Calu3 (cell line): ENCODE results near the gene LATS2. TPM values are rescaled to one million over a fixed set of nuclear protein-coding genes. Genes with fewer than 3 reads are reported as not detected.

Experiments used
- BruUV-seq: library from RNA; stranded (reverse); fragments of 400-500 nt; replicated peaks from 2 replicates; lab custom pipeline; 2021; lab: Mats Ljungman, UMichigan
- CTCF ChIA-PET: fragments of 300-600 bp; sonication (Branson Sonifier 250); formaldehyde crosslinking; loops from one replicate; lab custom pipeline; 2022; ENCODE audit warnings: antibody characterized with exemption; lab: Charles Lee
- DNase-seq: peaks from one replicate; pipeline ENCODE4 v3.0.0; 2022
- H3K27ac Mint-ChIP-seq: one replicate; pipeline ENCODE4 v1.8.0; 2022; ENCODE audit warnings: mixed read lengths; ENCODE audit not compliant: unreplicated experiment
- H3K27me3 Mint-ChIP-seq: one replicate; pipeline ENCODE4 v1.8.0; 2022; ENCODE audit warnings: mixed read lengths; ENCODE audit not compliant: unreplicated experiment
- H3K36me3 Mint-ChIP-seq: one replicate; pipeline ENCODE4 v1.8.0; 2022; ENCODE audit warnings: mild to moderate bottlenecking, moderate library complexity, mixed read lengths; ENCODE audit not compliant: insufficient read depth, unreplicated experiment
- H3K4me1 Mint-ChIP-seq: one replicate; pipeline ENCODE4 v1.8.0; 2022; ENCODE audit warnings: mild to moderate bottlenecking, low read depth, mixed read lengths; ENCODE audit not compliant: unreplicated experiment
- H3K4me3 Mint-ChIP-seq: one replicate; pipeline ENCODE4 v1.8.0; 2022; ENCODE audit warnings: mild to moderate bottlenecking, low read depth, moderate library complexity, mixed read lengths; ENCODE audit not compliant: unreplicated experiment
- H3K9me3 Mint-ChIP-seq: one replicate; pipeline ENCODE4 v1.8.0; 2022; ENCODE audit warnings: low read depth, mixed read lengths; ENCODE audit not compliant: unreplicated experiment
- CTCF ChIP-seq: fragments of 200-600 bp; IDR thresholded peaks from one replicate; pipeline ENCODE4 v1.8.0; 2022; ENCODE audit warnings: antibody characterized with exemption; ENCODE audit not compliant: unreplicated experiment
- intact Hi-C: fragments of 100-400 bp; cut with micrococcal nuclease; formaldehyde crosslinking; loops from one replicate; pipeline ENCODE4 v1.10.0; 2022; ENCODE audit not compliant: unreplicated experiment
- total RNA-seq: library from RNA; stranded (reverse); gene quantifications from 2 replicates; pipeline ENCODE4 v1.2.3, GENCODE V29; 2022

The LATS2 gene
- total RNA-seq, 1 experiment from 2014 or later, result 19.3 TPM

- no peaks in the 10 kb centered on the region for H3K4me1 Mint-ChIP-seq
- no TSS peak for BruUV-seq
- DNase-seq, result no peak
- no peak for TF ChIP-seq CTCF
- H3K27ac Mint-ChIP-seq, result no peak overlapping the region
- intact Hi-C loops, result no loop called here
- H3K4me3 Mint-ChIP-seq, result no peak overlapping the region
- H3K36me3 Mint-ChIP-seq, result peaks cover 23% of the 10 kb centered on the region
- CTCF ChIA-PET, result no interaction called here
- no peaks in the 10 kb centered on the region for H3K9me3 Mint-ChIP-seq
- no peaks in the 10 kb centered on the region for H3K27me3 Mint-ChIP-seq
Observed at GRCh38 chr13:20981370-20982095, 79.9 kb downstream of the LATS2 start.

GRCh38 chr13:20980899-20981298 lies 80.5 kb downstream of the LATS2 start:
- H3K4me1 Mint-ChIP-seq, result no peaks in the 10 kb centered on the region
- BruUV-seq, result no TSS peak
- no peak for TF ChIP-seq CTCF
- no peaks in the 10 kb centered on the region for H3K27me3 Mint-ChIP-seq
- no peak overlapping the region for H3K4me3 Mint-ChIP-seq
- H3K9me3 Mint-ChIP-seq, result no peaks in the 10 kb centered on the region
- H3K36me3 Mint-ChIP-seq, result peaks cover 29% of the 10 kb centered on the region
- H3K27ac Mint-ChIP-seq, result no peak overlapping the region
- intact Hi-C loops, result no loop called here
- DNase-seq, result no peak
- CTCF ChIA-PET, result no interaction called here

GRCh38 chr13:20980430-20980829 lies 81.0 kb downstream of the LATS2 start:
- H3K9me3 Mint-ChIP-seq, result no peaks in the 10 kb centered on the region
- DNase-seq, result no peak
- H3K4me3 Mint-ChIP-seq, result no peak overlapping the region
- H3K27me3 Mint-ChIP-seq, result no peaks in the 10 kb centered on the region
- BruUV-seq, result no TSS peak
- no peaks in the 10 kb centered on the region for H3K4me1 Mint-ChIP-seq
- CTCF ChIA-PET, result no interaction called here
- TF ChIP-seq CTCF, result no peak
- intact Hi-C loops, result no loop called here
- no peak overlapping the region for H3K27ac Mint-ChIP-seq
- peaks cover 32% of the 10 kb centered on the region for H3K36me3 Mint-ChIP-seq

- H3K9me3 Mint-ChIP-seq, result no peaks in the 10 kb centered on the region
- no peaks in the 10 kb centered on the region for H3K27me3 Mint-ChIP-seq
- H3K36me3 Mint-ChIP-seq, result peaks cover 36% of the 10 kb centered on the region
- CTCF ChIA-PET, result interaction anchor here (0.6 kb wide), 1 partner anchor 1867 kb away, joined by 5 read pairs; no protein-coding TSS in a partner anchor
- no peak for TF ChIP-seq CTCF
- H3K27ac Mint-ChIP-seq, result no peak overlapping the region
- DNase-seq, result no peak
- BruUV-seq, result no TSS peak
- H3K4me1 Mint-ChIP-seq, result no peaks in the 10 kb centered on the region
- no peak overlapping the region for H3K4me3 Mint-ChIP-seq
- intact Hi-C loops, result no loop called here
Observed at GRCh38 chr13:20977394-20977793, 84.0 kb downstream of the LATS2 start.
